Neural cell (in vitro differentiated cells): ENCODE results near the gene FOXS1. TPM values are rescaled to one million over a fixed set of nuclear protein-coding genes. Genes with fewer than 3 reads are reported as not detected.

Source experiments
- H2AFZ ChIP-seq: fragments of 200-600, 300-800 bp; sonication (generic), shearing (Covaris generic); 2 replicates; pipeline ENCODE4 v1.6.0; 2014; ENCODE audit warnings: low read depth, mild to moderate bottlenecking, antibody characterized with exemption, low read length, moderate library complexity
- H3F3A ChIP-seq: fragments of 200-600 bp; shearing (Covaris generic); 2 replicates; pipeline ENCODE4 v1.6.1; 2016; ENCODE audit warnings: mild to moderate bottlenecking, moderate library complexity, mixed read lengths, antibody characterized with exemption, low read length; ENCODE audit not compliant: insufficient read depth, poor library complexity, severe bottlenecking
- H3K27ac ChIP-seq: fragments of 200-600, 300-800 bp; sonication (generic), shearing (Covaris generic); 2 replicates; pipeline ENCODE4 v1.5.1; 2014; ENCODE audit warnings: mild to moderate bottlenecking, low read length, moderate library complexity
- H3K27me3 ChIP-seq: fragments of 300-800, 200-600 bp; sonication (generic), shearing (Covaris generic); 2 replicates; pipeline ENCODE4 v1.6.0; 2014; ENCODE audit warnings: mild to moderate bottlenecking, low read depth, low read length, moderate library complexity; ENCODE audit not compliant: insufficient read depth
- H3K36me3 ChIP-seq: fragments of 300-800, 200-600 bp; sonication (generic), shearing (Covaris generic); 2 replicates; pipeline ENCODE4 v1.5.1; 2014; ENCODE audit warnings: mild to moderate bottlenecking, antibody characterized with exemption, low read length, moderate library complexity; ENCODE audit not compliant: insufficient read depth
- H3K4me2 ChIP-seq: fragments of 300-800, 200-600 bp; sonication (generic), shearing (Covaris generic); 2 replicates; pipeline ENCODE4 v1.6.0; 2014; ENCODE audit warnings: mild to moderate bottlenecking, low read length
- H3K4me3 ChIP-seq: fragments of 300-800, 200-600 bp; sonication (generic), shearing (Covaris generic); 2 replicates; pipeline ENCODE4 v1.5.1; 2014; ENCODE audit warnings: mild to moderate bottlenecking, low read length, moderate library complexity
- H3K79me2 ChIP-seq: fragments of 200-600 bp; shearing (Covaris generic); replicated peaks from 2 replicates; pipeline ENCODE4 v1.6.0; 2014; ENCODE audit warnings: mild to moderate bottlenecking, low read length, moderate library complexity; ENCODE audit not compliant: insufficient read depth
- H3K9ac ChIP-seq: fragments of 300-800, 200-600 bp; sonication (generic), shearing (Covaris generic); 2 replicates; pipeline ENCODE4 v1.6.1; 2016; ENCODE audit warnings: mild to moderate bottlenecking, low read length, mixed read lengths
- H3K9me2 ChIP-seq: fragments of 200-600 bp; shearing (Covaris generic); 2 replicates; pipeline ENCODE4 v1.6.1; 2016; ENCODE audit warnings: mild to moderate bottlenecking, low read length, mixed read lengths; ENCODE audit not compliant: insufficient read depth
- H3K9me3 ChIP-seq: fragments of 200-600, 300-800 bp; sonication (generic), shearing (Covaris generic); 2 replicates; pipeline ENCODE4 v1.6.1; 2016; ENCODE audit warnings: mild to moderate bottlenecking, mixed run types, low read length, moderate library complexity, mixed read lengths
- H4K20me1 ChIP-seq: fragments of 200-600 bp; shearing (Covaris generic); 2 replicates; pipeline ENCODE4 v1.6.1; 2016; ENCODE audit warnings: mild to moderate bottlenecking, mixed run types; ENCODE audit not compliant: insufficient read depth
- CTCF ChIP-seq: fragments of 450-650 bp; IDR thresholded peaks from 2 replicates; pipeline ENCODE4 v1.5.1; 2014; ENCODE audit warnings: antibody characterized with exemption, mild to moderate bottlenecking, moderate library complexity; ENCODE audit not compliant: poor library complexity, severe bottlenecking
- EP300 ChIP-seq: fragments of 450-650 bp; conservative IDR thresholded peaks from 2 replicates; pipeline ENCODE4 v1.6.1; 2014; ENCODE audit warnings: antibody characterized with exemption, mild to moderate bottlenecking, moderate library complexity; ENCODE audit not compliant: poor library complexity, severe bottlenecking
- EZH2 ChIP-seq: fragments of 200-600, 300-800 bp; shearing (Covaris generic), sonication (generic); IDR thresholded peaks from 2 replicates; pipeline ENCODE4 v1.6.1; 2014; ENCODE audit warnings: antibody characterized with exemption, low read length, borderline replicate concordance, mild to moderate bottlenecking; ENCODE audit not compliant: insufficient read depth, poor library complexity, severe bottlenecking
- MXI1 ChIP-seq: fragments of 450-650 bp; conservative IDR thresholded peaks from 2 replicates; pipeline ENCODE4 v1.6.1; 2014; ENCODE audit warnings: antibody characterized with exemption, mild to moderate bottlenecking; ENCODE audit not compliant: poor library complexity, severe bottlenecking
- POLR2AphosphoS5 ChIP-seq: IDR thresholded peaks from 2 replicates; pipeline ENCODE4 v1.6.1; 2012
- RAD21 ChIP-seq: fragments of 450-650 bp; conservative IDR thresholded peaks from 2 replicates; pipeline ENCODE4 v1.6.1; 2014; ENCODE audit warnings: antibody characterized with exemption, mild to moderate bottlenecking, moderate library complexity
- REST ChIP-seq: IDR thresholded peaks from 2 replicates; pipeline ENCODE4 v1.6.1; 2012; ENCODE audit warnings: borderline replicate concordance
- SMC3 ChIP-seq: fragments of 450-650 bp; conservative IDR thresholded peaks from 2 replicates; pipeline ENCODE4 v1.6.1; 2014; ENCODE audit warnings: antibody characterized with exemption, mild to moderate bottlenecking, moderate library complexity; ENCODE audit not compliant: poor library complexity
- TAF1 ChIP-seq: IDR thresholded peaks from 2 replicates; pipeline ENCODE4 v1.6.1; 2012; ENCODE audit warnings: low read depth
- polyA plus RNA-seq: library from polyadenylated mRNA; depleted of rRNA; stranded (reverse); fragments of >200 nt; gene quantifications from 2 replicates; pipeline ENCODE4 v1.2.3, GENCODE V29; 2014

The FOXS1 gene
- polyA plus RNA-seq, 1 donor from 2014 or later = not detected

- TF ChIP-seq CTCF = no peak
- TF ChIP-seq RAD21 = no peak
- no peak for TF ChIP-seq MXI1
- no peak for TF ChIP-seq SMC3
- no peak for TF ChIP-seq TAF1
- no peak for TF ChIP-seq EZH2
- TF ChIP-seq POLR2AphosphoS5 = no peak
- TF ChIP-seq EP300 = no peak
- no peak for TF ChIP-seq REST
- Histone ChIP-seq H3K4me2 (no peak overlapping the region), H3K27me3 (peaks cover 14% of the 10 kb centered on the region), H3K36me3 (no peaks in the 10 kb centered on the region), H3K9ac (no peak overlapping the region), H2AFZ (no peak overlapping the region), H4K20me1 (no peaks in the 10 kb centered on the region), H3K79me2 (no peaks in the 10 kb centered on the region), H3K27ac (no peak overlapping the region), H3K9me3 (no peaks in the 10 kb centered on the region), H3K4me3 (no peak overlapping the region), H3K9me2 (no peaks in the 10 kb centered on the region), H3F3A (no peaks in the 10 kb centered on the region)
These were observed 4.0 kb upstream of the FOXS1 start for GRCh38 chr20:31849306-31849930.

- H3K4me2 ChIP-seq = no peak overlapping the region
- H3K36me3 ChIP-seq = no peaks in the 10 kb centered on the region
- peaks cover 14% of the 10 kb centered on the region for H3K27me3 ChIP-seq
- H3K4me3 ChIP-seq = no peak overlapping the region
- TF ChIP-seq EZH2 (no peak), CTCF (no peak), EP300 (no peak), SMC3 (no peak), POLR2AphosphoS5 (no peak), MXI1 (no peak), RAD21 (no peak), REST (no peak), TAF1 (no peak)
- no peak overlapping the region for H3K9ac ChIP-seq
- no peaks in the 10 kb centered on the region for H4K20me1 ChIP-seq
- no peaks in the 10 kb centered on the region for H3F3A ChIP-seq
- H3K9me2 ChIP-seq = no peaks in the 10 kb centered on the region
- no peak overlapping the region for H3K27ac ChIP-seq
- H3K9me3 ChIP-seq = no peaks in the 10 kb centered on the region
- no peaks in the 10 kb centered on the region for H3K79me2 ChIP-seq
- no peak overlapping the region for H2AFZ ChIP-seq
These were observed 2.9 kb upstream of the FOXS1 start for GRCh38 chr20:31848088-31848999.
